NCI-H1930 (cell line): ENCODE results near the gene FRMD4A.
A peak's percentile ranks its signal among the peaks of the same experiment; 100 is the strongest.

Source experiments
- DNase-seq, 2 experiments: peaks; one replicate each; lab custom pipeline; 2025; lab: John Stamatoyannopoulos, UW

The FRMD4A gene

DNA sequence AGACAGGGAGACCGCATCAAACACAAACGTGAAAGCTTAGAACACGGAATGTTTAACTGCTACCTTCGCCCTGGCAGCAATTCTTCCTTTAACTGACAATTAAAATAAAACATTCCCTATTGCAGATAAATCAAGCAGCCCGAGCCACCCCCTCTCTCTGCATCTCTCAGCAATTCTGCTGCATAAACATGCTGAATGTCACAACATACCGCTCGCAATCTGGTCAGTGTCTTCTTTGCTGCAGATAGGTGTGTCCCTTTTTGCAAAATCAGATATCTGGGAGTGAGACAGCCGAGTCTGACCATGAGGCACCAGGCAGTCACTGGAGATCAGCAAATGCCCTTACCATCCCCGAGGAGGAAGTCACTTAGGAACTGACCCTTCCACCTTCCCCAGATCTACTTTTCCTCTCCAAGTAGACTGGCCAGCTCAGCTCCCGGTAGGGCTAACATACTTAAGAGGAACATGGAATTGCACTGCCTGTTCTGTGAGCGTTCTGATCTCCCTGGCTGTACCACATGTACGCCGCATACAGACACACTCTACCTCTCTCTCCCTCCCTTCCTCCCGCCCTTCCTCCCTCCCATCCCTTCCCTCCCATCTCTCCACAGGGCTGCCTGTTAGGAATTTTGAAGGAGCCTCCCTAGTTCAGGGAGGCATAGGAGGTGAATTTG, at the start of gene FRMD4A:
Gene FRMD4A (minus strand): TSS at position 537 of the 674 bp plus-strand sequence.
- DNase-seq: no peak

DNA sequence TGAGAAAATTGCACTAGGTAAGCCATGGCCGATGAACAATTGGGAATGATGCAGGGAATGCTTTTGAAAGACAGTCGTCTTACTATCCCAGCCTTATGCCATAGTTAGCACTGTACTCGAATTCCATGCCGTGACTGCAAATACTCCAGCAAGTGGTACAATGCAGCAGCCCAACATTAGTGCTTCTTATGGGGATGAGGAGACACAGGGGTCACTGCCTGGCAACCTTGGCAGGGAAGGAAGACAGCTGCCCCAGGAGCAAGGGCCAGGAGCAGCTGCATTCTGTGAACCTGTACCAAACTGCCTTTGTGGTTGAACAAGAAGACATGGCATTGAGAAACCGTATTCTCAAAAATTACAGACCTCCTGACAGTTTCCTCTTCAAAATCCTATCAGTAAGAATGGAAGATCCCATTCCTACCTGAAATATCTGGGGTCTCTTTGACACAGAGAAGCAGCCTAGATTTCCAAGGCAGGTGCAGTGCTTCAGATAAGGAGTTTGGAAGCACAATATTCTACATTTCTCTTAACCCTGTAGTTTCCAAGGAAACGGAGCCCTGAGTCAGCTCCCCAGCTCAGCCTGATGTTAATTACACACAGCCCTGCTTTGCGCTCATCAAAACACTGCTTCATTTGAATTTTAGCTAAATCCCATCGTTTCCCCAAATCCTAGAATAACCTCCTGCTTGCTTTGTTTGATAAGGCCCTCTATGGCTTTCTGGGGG, 49.0 kb upstream of the FRMD4A start:
- no peak for DNase-seq

- no peak for DNase-seq
Observed at GRCh38 chr10:14378387-14378960, 47.8 kb upstream of the FRMD4A start.

- DNase-seq: no peak
Observed at GRCh38 chr10:14377591-14378175, 47.0 kb upstream of the FRMD4A start.

DNA sequence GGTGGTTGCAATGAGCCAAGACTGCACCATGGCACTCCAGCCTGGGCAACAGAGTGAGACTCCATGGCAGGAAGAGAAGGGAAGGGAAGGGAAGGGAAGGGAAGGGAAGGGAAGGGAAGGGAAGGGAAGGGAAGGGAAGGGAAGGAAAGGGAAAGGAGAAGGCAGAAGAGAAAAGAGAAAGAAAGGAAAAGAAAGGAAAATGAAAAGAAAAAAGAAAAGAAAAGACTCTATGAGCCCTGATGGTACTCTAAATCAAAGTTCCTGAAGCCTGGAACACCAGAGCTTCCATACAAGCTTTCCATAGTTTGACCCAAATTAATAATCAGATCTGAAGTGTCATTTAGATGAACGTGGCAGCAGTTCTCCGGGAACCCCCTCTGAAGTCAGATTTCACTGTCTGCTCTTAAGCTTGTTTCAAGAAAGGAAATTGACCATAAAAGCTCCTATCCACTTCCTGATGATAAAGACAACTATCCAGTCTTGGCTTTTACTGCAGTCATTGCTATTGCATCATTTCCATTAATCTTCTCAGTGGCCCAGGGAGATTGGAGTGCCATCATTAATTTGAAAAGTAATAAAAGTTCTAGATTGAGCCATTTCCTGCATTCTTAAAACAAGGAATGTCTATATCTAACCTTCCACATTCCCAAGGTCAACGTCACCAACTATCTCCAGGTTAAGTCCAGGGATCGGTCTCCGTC, 44.2 kb upstream of the FRMD4A start:
- DNase-seq: no peak

GRCh38 chr10:14372606-14373005, 41.9 kb upstream of the FRMD4A start:
- DNase-seq: no peak

GRCh38 chr10:14371581-14371980, 40.9 kb upstream of the FRMD4A start:
- no peak for DNase-seq

GRCh38 chr10:14370894-14371293, 40.2 kb upstream of the FRMD4A start:
- no peak for DNase-seq

DNA sequence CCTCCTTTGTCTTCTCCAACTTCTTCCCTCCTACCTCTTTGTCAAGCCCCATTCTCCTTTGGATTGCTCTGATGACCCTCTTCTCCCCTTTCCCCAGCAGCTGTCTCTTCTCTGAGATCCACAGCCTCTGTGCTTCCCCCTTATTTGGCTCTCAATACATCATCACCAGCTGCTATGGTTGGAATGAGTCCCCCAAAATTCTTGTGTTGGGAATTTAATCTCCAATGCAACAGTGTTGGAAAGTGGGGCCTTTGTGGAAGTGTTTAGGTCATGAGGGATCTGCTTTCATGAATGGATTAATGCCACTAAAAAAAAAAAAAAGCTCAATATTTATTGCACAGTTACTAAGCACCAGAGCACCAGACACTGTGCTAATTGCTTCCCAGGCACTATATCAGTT, 39.2 kb upstream of the FRMD4A start:
- no peak for DNase-seq

DNA sequence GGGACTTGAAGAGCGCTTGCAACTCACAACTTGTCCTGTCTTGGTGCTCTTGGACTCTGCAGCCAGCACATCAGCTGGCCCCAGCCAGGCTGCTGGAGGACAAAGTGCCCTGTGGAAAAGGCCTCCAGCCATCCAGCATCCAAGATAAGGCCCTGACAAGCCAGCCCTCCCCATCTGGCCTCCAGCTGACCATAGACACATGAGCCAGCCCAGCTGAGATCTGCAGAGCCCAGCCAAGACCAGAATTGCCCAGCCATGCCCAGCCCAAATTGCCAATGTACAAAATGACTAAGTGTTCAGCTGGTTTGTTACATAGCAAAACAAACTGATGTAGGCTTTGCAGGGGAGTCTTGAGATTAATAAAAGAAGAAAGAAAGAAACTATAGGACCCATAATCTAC, 36.0 kb upstream of the FRMD4A start:
- DNase-seq: no peak

- DNase-seq: no peak
Observed at GRCh38 chr10:14365266-14365665, 34.5 kb upstream of the FRMD4A start.

DNA sequence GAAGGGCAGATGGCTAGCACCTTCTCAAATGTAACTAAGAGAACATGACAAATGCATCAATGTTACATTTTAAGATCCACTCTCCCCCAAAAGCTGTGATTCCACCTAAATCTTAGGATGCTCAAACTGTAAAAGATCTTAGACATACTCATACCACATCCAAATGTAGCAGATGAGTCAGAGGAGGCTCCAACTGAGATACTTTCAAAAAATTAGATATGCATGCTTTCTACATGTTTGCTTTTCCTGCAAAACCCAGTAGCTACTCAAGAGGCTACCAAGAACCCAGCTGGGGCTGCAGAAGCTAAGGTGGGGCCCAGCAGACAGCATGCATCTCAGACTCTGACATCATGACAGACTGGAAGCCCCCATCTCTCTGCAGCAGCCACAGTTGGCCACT, 31.4 kb upstream of the FRMD4A start:
- no peak for DNase-seq

DNA sequence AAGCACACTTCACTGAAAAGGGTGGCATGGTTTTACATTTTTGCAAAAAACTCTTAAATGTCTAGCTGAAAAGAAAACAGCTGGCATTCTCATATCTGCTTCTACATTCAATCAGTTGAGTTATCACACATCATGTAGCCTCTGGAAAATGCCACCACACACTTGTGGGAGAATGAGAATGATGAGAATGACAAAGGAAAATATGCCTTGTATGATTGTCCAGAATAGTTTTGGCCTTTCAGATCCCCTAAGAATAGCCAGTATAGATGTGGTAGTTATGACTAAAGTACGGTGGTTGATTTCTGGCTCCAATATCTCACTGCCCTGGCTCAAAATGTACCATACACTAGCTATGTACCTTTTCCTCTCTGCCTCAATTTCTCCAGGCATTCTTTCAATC, 30.2 kb upstream of the FRMD4A start:
- DNase-seq: no peak

DNA sequence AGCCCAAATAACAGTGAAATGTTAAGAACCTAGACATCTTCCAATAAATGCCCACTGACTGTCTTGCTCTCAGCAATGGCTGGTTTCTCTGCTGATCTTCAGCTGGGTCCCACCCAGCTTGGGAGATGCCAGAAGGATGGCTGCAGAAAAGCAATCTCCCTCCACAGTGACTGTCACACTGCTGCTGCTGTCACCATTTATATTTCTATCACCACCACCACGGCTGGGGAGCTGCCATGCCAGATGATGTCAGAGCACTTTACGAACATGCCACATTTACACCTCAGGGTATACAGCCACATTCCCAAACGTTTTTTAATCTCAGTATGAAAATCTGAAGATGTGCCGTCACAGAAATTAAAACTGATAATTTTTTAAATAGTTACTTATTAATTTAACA, 29.8 kb upstream of the FRMD4A start:
- DNase-seq: no peak

GRCh38 chr10:14358886-14359573, 28.3 kb upstream of the FRMD4A start:
- no peak for DNase-seq

GRCh38 chr10:14356921-14357320, 26.2 kb upstream of the FRMD4A start:
- DNase-seq: no peak

DNA sequence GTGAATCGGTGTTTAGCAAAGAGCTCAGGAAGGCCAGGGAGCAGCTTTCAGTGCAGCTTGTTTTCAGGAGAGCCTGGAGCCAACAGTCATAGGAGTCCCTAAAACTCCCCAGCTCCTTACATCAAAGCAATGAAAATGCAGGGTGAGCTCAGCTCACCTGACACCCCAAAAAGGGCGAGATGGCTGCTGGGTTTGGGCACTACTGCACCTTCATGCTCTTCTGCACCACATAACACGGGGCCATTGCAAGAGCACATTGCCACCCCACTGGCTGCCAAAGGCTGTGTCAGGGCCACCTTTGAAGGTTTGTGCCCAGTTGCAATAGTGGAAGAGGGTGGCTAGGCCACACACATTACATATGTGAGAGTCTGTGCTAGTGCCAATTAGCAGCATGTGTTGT, 25.0 kb upstream of the FRMD4A start:
- DNase-seq: no peak

DNA sequence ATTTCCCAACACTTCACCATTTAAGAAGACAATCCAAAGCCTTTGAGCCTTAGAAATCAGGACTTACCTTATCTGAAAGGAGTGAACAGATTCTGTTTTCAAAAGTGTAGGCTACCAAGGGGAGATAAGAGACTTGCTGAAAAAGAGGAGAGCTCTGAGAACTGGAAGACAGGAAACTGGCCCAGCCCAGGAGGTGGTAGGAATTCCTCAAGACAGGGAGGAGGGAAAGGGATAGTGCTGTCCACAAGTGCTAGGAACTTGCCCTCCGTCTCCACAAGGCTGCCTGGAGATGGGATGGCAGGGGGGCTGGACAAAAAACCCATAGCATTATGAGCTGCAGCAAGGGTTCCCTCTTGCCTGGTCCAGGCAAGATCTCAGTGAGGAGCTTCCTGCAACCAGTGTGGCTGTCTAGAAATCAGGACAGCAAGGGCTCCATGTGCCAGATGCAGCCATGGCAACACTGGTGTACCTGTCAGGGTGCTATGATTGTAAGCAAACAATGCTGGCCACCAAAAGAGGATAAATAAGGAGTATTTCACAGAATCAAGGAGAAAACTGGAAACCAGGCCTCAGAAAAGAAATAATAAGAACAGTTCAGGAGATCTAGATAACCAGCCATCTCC, 22.7 kb upstream of the FRMD4A start:
- no peak for DNase-seq

DNA sequence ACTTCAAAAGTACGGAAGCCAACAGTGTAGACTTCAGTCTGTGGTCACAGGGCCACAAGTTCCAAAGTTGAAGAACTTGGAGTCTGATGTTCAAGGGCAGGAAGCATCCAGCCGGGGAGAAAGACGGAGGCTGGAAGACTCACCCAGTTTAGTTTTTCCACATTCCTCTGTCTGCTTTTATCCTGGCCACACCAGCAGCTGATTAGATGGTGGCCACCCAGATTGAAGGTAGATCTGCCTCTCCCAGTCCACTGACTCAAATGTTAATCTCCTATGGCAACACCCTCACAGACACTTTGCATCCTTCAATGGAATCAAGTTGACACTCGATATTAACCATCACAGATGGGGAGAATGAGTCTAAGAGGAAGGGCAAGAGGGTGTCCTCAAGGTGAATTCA, 19.3 kb upstream of the FRMD4A start:
- DNase-seq: no peak

GRCh38 chr10:14349081-14349480, 18.4 kb upstream of the FRMD4A start:
- peak in 1 of 2 experiments; percentile 16 for DNase-seq

DNA sequence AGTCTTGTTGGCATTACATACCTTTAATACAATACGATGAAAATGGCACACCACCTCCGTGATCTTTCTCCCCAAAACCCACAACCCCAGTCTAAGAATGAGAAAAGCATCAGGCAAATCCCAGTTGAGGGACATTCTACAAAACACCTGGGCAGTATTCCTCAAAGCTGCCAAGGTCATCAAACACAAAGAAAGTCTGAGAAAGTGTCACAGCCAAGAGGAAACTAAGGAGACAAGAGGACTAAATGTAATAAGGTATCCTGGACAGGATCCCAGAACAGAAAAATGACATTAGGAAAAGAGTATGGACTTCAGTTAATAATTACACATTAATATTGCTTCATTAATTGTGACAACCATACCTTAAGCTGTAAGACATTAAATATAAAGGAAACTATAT, 14.5 kb upstream of the FRMD4A start:
- DNase-seq: no peak
